HG02763 (cell line): ENCODE results near the gene CD81.

Source experiments
- ATAC-seq: cut with Tn5 transposase; IDR thresholded peaks from one replicate; pipeline ENCODE4 v1.9.1; 2021; ENCODE audit warnings: mild to moderate bottlenecking, moderate library complexity; ENCODE audit not compliant: unreplicated experiment

CD81 gene

GRCh38 chr11:2417856-2418692 lies 41.0 kb downstream of the CD81 start:
- no peak for ATAC-seq

DNA sequence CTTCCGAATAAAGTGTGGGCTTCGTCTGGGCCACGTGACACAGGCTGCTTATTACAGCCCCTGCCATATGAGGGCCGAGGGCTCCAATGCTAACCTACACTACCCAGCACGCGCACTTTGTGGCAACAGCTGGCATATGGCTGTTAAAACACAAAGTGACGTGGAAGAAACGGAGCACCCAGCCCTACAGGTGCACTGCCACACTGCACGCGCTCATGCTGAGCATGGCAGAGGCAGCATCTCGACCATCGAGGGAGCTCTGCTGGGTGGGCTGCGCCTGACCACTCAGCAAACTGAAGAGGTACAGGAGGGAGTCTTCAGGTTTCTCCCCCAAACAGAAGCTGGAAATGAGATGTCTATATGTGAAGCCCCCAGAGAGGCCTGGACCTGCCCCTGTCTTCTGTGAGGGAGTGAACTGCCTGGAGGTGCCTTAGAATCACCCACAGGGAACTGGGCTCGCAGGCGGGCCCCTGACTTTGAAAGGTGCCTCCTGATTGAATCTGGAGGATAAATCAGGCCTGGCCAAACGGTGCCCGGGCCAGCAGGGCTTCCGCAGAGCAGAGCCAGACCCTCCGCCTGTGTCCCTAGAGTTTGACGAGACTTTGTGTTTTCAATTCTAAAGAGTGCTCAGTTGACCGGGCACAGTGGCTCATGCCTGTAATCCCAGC lies 41.7 kb downstream of the CD81 start:
- ATAC-seq = no peak

GRCh38 chr11:2419638-2420501 lies 42.8 kb downstream of the CD81 start:
- ATAC-seq = no peak

- peak; percentile 59 for ATAC-seq
Observed at GRCh38 chr11:2420502-2421225, 43.6 kb downstream of the CD81 start.

DNA sequence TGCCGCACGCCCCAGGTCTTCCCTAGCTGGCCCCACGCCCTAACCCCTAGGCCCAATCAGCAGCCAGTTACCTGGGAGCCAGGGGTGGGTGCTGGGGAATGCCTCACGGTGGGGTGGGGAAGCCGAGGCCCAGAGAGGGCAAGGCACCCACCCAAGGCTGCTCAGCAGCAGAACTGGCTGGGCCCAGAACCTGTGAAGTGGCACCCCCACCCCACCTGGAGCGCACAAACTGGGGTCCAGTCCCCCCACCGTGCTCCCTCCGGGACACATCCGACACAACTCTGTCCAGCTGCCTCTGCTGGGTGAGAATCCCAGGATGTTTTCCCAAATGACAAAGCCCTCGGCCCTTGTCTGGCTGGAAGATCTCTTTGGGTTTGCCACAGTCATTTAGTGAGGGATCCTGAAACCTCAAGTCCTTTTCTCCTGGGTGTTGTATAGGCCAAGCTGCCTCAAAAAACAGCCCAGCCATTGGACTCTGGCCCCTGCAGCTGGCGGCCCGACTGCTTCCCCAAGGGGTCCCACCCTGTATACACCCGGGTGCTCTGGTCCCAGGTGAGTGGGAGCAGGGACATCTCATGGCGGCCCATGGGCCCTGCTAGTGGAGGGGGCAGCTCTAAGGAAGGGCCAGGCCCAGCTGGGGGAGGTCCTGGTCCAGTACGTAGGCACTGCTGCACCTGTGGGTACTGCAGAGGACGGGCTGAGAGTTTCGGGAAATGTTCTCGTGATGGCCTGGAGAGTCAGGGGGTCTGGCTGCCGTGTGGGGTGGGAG lies 44.3 kb downstream of the CD81 start:
- ATAC-seq = no peak

DNA sequence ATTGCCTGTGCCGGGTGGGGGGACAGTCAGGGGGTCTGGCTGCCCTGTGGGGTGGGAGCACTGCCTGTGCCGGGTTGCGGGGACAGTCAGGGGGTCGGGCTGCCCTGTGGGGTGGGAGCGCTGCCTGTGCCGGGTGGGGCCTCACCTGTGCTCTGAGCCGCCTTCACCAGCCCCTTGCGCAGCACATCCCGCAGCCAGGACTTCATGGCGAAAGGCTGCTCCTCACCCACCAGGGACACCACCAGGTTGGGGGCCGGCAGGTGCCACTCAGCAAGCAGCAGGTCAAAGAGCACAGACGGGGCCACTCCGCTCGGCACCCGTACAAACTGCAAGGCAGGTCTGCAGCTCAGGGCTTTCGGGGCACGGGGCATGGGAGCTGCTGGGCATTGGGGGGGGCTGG lies 44.9 kb downstream of the CD81 start:
- ATAC-seq = no peak

DNA sequence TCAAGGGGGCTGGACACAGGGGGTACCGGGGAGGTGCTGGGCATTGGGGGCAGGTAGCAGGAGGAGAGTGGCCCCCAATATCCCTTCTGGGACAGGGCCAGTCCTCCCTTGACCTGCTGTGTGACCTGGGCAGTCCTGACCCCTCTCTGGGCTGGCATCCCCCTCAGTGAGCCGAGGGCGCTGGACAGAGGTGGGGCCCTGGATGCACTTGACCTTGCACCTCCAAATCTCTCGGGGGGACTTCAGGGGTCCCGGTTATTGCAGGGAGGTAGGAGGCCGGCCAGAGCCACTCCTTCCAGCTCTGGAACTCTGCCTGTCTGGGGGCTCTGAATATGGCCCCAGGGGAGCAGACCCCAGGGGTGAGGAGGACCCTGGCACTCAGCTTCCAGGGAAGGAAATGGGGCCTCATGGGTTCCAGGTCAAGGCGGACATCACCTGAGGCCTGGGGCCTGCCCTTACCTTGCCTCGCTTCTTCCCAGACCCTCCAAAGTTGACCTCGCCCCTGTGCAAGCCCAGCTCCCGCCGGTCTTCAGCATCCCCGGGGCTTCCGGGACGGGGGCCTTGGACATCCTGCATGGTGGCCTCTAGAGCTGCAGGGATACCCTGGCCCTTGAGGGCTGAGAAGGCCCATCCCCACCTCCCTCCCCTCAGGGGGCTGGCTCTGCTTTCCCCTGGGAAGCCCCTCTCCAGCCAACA lies 45.5 kb downstream of the CD81 start:
- no peak for ATAC-seq

- ATAC-seq = no peak
Observed at GRCh38 chr11:2423157-2424025, 46.3 kb downstream of the CD81 start.

GRCh38 chr11:2424811-2425495 lies 47.8 kb downstream of the CD81 start:
- ATAC-seq = no peak

GRCh38 chr11:2425506-2425905 lies 48.4 kb downstream of the CD81 start:
- ATAC-seq = no peak

GRCh38 chr11:2426221-2426620 lies 49.1 kb downstream of the CD81 start:
- no peak for ATAC-seq

DNA sequence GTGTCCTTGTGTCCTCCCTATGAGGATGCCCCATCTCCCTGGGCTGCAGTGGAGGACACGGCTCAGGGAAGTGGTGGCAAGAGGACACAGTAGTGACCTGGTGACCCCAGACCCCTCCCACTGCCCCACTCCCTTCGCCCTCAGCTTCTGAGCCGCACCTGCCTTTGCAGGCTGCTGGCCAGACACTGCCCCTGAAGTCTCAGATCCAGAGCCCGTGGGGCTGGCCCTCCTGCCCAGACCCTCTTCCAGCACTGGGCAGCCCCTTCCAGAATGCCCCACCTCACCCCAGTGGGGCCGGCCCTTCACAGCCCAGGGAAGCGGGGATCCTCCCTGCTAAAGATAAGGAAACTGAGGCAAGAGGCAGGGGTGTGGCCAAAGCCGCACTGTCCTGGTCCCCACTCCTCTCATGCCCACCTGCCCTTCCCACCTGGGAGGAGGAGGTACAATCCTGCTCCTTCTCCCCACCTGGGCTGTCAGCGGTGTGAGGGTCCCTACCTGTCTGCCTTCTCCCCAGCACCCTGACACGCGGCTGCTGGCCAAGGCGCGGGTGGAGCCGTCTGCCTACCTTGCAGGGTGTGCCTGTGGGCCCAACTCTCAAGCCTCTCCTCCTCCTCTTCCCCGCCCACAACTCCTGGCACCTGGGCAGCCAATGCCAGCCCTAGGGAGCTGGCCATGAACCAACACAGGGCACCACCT lies 49.9 kb downstream of the CD81 start:
- ATAC-seq = no peak

DNA sequence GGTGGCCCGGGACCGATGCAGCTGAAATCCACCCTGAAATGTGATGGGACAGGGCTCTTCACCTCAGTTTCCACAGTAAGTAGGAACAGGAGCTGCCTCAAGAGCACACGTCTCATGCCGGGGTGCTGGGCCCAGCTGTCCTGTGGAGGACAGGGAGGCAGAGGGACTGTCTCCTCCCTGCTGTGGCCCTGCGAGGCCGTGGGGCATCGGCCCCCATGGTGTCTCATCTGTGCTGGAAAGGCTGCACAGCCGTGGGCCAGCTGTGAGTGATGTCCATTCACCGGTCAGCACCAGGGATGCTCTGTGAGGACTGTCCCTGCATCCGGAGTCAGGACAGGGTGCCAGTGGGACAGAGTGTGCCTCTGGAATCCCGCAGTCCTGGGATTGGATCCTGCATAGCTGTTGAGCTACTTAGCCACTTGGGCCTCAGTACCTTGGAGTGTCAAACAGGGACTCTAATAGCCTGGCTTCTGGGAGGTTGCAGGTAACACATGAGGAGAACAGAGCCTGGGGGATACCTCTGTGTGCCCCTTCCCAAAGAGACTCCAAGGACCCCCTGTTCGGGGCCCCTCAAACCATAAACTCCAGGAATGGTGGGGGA lies 50.7 kb downstream of the CD81 start:
- no peak for ATAC-seq

DNA sequence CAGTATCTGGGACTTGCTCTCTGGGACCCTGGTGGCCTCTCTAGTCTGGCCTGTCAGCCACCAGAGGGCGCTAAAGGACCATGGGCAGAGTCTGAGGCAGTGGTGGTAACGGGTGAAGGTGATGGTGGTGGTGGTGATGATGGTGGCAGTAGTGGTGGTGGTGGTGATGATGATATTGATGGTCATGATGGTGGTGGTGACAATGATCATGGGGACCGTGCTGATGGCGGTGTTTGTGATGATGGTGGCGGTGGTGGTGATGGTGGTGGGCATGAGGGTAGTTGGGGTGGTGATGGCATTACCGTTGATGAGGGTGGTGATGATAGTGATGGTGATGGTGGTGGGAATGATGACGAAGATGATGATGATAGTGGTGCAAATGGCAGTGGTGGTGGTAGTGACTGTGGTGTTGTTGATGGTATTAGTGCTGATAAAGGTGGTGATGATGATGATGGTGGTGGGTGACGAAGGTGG lies 51.2 kb downstream of the CD81 start:
- no peak for ATAC-seq

DNA sequence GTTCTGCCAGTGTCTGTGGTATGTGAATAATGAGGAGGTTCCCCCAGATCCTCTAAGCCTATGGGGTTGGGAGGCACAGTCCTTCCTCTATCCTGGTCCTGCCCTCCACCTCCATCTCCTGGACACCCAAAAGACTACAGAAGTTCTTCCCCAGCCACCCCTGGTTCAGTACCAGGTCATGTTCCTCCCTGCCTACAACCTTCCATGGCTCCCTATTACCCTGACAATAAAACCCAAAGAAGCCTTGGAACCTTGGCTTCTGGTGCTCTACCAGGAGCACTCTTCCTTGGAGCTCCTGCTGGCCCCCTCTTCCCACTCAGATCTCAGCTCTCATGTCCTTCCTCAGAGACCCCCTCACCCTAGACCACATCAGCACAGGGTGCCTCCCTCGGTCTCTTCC lies 54.3 kb downstream of the CD81 start:
- no peak for ATAC-seq

DNA sequence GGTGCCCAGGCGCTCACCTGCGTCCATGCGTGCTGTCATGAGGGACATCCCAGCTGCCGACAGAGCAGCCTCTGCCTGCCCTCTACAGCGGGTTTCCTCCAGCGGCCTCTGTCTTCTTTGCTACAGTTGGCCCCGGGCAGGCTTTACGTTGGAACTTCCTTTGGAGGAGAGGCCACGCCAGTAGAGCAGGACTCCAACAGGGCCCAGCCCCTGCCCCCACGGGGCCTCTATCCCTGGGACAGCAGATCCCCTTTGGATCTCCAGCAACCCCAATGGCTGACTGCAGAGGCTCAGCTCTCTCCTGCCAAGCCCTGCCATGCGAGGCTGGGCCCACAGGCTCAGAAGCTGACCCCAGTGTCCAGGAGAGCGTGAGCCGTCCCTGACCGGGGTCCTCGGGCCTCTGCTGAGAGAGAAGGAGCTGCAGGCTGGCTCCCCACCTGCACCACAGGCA lies 55.1 kb downstream of the CD81 start:
- no peak for ATAC-seq

- no peak for ATAC-seq
Observed at GRCh38 chr11:2432628-2433071, 55.5 kb downstream of the CD81 start.
